OCI-LY3 (cell line): ENCODE results near the gene SLC25A39.
"Not testable (repeated sequence)": the region's sequence is repeated elsewhere in the genome, so short reads cannot be mapped to it uniquely, and the experiment has no call there.

Source experiments
- H2AFZ ChIP-seq: fragments of 200-600, 300-600 bp; shearing (Covaris generic); 2 replicates; pipeline ENCODE4 v1.6.0; 2014; ENCODE audit warnings: antibody characterized with exemption, low read depth, low read length
- H3K27ac ChIP-seq: fragments of 200-600, 300-600 bp; sonication (generic); 2 replicates; pipeline ENCODE4 v1.5.1; 2014; ENCODE audit warnings: mild to moderate bottlenecking, low read length, moderate library complexity, mixed read lengths
- H3K27me3 ChIP-seq: fragments of 200-600, 300-600 bp; sonication (generic); 2 replicates; pipeline ENCODE4 v1.6.1; 2014; ENCODE audit warnings: low read depth, low read length, mixed read lengths
- H3K36me3 ChIP-seq: fragments of 200-600, 300-600 bp; sonication (generic); replicated peaks from 2 replicates; pipeline ENCODE3; 2014; ENCODE audit warnings: low read depth, low read length, mixed read lengths
- H3K4me1 ChIP-seq: fragments of 300-600, 200-600 bp; sonication (generic); 2 replicates; pipeline ENCODE4 v1.6.1; 2014; ENCODE audit warnings: low read length, mixed read lengths
- H3K4me2 ChIP-seq: fragments of 200-600, 300-600 bp; sonication (generic); 2 replicates; pipeline ENCODE4 v1.6.1; 2014; ENCODE audit warnings: low read length, mixed read lengths
- H3K4me3 ChIP-seq: fragments of 300-600, 200-600 bp; sonication (generic); 2 replicates; pipeline ENCODE4 v1.5.1; 2014; ENCODE audit warnings: antibody characterized with exemption, mild to moderate bottlenecking, low read length, moderate library complexity
- H3K79me2 ChIP-seq: fragments of 300-600, 200-600 bp; shearing (Covaris generic); 2 replicates; pipeline ENCODE4 v1.6.1; 2014; ENCODE audit warnings: mild to moderate bottlenecking, low read length, mixed read lengths
- H3K9ac ChIP-seq: fragments of 300-600, 200-600 bp; shearing (Covaris generic); 2 replicates; pipeline ENCODE4 v1.6.0; 2014; ENCODE audit warnings: mild to moderate bottlenecking, low read length, moderate library complexity
- H3K9me3 ChIP-seq: fragments of 200-600, 300-600 bp; shearing (Covaris generic); 2 replicates; pipeline ENCODE4 v1.6.1; 2014; ENCODE audit warnings: low read length, mixed read lengths; ENCODE audit not compliant: insufficient read depth
- H4K20me1 ChIP-seq: fragments of 200-600, 300-600 bp; sonication (generic); 2 replicates; pipeline ENCODE4 v1.6.1; 2016; ENCODE audit warnings: low read length, mixed read lengths; ENCODE audit not compliant: insufficient read depth
- EZH2phosphoT487 ChIP-seq: fragments of 200-600 bp; shearing (Covaris generic); IDR thresholded peaks from 2 replicates; pipeline ENCODE4 v1.6.1; 2018; ENCODE audit warnings: antibody characterized with exemption, mixed run types, low read depth
- TF ChIP-seq, protein P1 (sequence below): fragments of 200-600, 300-600 bp; sonication (generic); IDR thresholded peaks from 2 replicates; pipeline ENCODE4 v1.5.1; 2014; ENCODE audit warnings: antibody characterized with exemption, low read length, low read depth

SLC25A39 gene, protein sequence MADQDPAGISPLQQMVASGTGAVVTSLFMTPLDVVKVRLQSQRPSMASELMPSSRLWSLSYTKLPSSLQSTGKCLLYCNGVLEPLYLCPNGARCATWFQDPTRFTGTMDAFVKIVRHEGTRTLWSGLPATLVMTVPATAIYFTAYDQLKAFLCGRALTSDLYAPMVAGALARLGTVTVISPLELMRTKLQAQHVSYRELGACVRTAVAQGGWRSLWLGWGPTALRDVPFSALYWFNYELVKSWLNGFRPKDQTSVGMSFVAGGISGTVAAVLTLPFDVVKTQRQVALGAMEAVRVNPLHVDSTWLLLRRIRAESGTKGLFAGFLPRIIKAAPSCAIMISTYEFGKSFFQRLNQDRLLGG

DNA sequence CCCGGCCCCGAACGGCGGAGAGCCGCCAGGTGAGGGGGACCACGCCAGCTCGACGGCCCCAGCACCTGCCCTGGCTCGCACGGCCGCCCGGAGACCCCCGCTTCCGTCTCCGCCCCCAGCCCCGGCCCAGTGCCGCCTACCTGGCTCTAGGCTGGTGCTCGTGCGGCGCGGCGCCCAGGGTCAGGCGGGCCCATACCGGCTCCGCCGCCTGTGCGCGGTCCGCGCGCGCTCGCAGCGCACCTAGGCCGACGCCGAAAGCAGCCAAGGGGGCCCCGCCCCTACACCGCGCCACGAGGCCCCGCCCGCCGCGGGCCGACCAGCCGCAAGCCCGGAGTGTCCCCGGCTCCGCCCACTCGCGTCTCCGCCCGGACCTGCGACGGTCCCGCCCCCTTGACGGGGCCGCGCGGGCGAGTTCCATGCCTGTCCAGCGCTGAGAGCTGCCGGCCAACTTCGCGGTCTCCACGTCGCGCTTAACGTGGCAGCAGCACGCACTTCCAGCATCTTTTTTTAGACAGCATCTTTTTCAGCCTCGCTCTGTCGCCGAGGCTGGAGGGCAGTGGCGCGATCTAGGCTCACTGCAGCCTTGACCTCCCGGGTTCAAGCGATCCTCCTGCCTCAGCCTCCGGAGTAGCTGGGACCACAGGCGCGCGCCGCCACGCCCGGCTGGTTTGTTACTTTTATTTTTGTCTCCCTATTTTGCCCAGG, at the start of gene SLC25A39:
Gene SLC25A39, minus strand, starts transcription at position 253 of the 705 bp plus-strand sequence. CDS start 1,261 bp downstream, outside the sequence.
- peaks cover 15% of the 10 kb centered on the region for H3K36me3 ChIP-seq
- H3K4me3 ChIP-seq = peak within 1 kb of the TSS; percentile 87
- peak within 1 kb of the TSS; percentile 93 for H3K27ac ChIP-seq
- H4K20me1 ChIP-seq = no peaks in the 10 kb centered on the region
- peak within 1 kb of the TSS; percentile 97 for H3K9ac ChIP-seq
- peaks cover 33% of the 10 kb centered on the region for H3K79me2 ChIP-seq
- no peaks in the 10 kb centered on the region for H3K27me3 ChIP-seq
- H3K4me1 ChIP-seq = peaks cover 19% of the 10 kb centered on the region
- no peaks in the 10 kb centered on the region for H3K9me3 ChIP-seq
- H3K4me2 ChIP-seq = peak within 1 kb of the TSS; percentile 93
- H2AFZ ChIP-seq = 0 out of 2 replicates have a peak within 1 kb of the TSS, but pooled peaks have one; percentile 47
- no peak for TF ChIP-seq EZH2phosphoT487
- TF ChIP-seq, protein P1, sequence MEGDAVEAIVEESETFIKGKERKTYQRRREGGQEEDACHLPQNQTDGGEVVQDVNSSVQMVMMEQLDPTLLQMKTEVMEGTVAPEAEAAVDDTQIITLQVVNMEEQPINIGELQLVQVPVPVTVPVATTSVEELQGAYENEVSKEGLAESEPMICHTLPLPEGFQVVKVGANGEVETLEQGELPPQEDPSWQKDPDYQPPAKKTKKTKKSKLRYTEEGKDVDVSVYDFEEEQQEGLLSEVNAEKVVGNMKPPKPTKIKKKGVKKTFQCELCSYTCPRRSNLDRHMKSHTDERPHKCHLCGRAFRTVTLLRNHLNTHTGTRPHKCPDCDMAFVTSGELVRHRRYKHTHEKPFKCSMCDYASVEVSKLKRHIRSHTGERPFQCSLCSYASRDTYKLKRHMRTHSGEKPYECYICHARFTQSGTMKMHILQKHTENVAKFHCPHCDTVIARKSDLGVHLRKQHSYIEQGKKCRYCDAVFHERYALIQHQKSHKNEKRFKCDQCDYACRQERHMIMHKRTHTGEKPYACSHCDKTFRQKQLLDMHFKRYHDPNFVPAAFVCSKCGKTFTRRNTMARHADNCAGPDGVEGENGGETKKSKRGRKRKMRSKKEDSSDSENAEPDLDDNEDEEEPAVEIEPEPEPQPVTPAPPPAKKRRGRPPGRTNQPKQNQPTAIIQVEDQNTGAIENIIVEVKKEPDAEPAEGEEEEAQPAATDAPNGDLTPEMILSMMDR = no peak

DNA sequence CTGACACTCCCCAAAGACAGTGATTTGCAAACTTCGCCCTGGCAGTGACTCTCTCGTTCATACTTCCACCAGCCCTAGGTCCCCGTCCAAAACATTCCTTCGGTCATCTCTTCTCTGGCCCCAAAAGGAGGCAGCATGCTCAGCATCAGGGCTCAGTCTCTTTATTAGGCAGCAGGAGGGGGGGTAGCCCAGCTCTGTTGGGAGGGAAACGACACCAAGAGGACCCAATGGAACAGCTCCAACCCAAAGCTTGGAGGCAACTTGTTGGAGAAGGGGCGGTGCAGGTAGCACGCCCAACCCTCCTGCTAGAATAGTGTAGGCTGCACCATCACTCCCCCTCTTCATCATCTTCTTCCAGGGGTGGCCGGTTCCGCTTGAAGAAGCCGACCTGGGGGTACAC, 47.4 kb upstream of the SLC25A39 start:
- no peak for TF ChIP-seq EZH2phosphoT487
- TF ChIP-seq, protein P1 = no peak
- no peaks in the 10 kb centered on the region for H4K20me1 ChIP-seq
- H2AFZ ChIP-seq = no peak overlapping the region
- no peak overlapping the region for H3K4me3 ChIP-seq
- H3K4me1 ChIP-seq = no peaks in the 10 kb centered on the region
- no peaks in the 10 kb centered on the region for H3K79me2 ChIP-seq
- H3K9ac ChIP-seq = no peak overlapping the region
- no peak overlapping the region for H3K27ac ChIP-seq
- H3K4me2 ChIP-seq = no peak overlapping the region
- no peaks in the 10 kb centered on the region for H3K9me3 ChIP-seq
- no peaks in the 10 kb centered on the region for H3K36me3 ChIP-seq
- peaks cover 6% of the 10 kb centered on the region for H3K27me3 ChIP-seq

DNA sequence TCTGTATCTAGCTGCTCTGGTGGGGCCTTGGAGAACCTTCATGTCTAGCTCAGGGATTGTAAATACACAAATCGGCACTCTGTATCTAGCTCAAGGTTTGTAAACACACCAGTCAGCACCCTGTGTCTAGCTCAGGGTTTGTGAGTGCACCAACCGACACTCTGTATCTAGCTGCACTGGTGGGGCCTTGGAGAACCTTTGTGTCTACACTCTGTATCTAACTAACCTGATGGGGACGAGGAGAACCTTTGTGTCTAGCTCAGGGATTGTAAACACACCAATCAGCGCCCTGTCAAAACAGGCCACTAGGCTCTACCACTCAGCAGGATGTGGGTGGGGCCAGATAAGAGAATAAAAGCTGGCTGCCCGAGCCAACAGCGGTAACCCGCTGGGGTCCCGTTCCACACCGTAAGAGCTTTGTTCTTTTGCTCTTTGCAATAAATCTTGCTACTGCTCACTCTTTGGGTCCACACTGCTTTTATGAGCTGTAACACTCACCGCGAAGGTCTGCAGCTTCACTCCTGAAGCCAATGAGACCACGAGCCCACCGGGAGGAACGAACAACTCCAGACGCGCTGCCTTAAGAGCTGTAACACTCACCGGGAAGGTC, 44.9 kb upstream of the SLC25A39 start:
- peaks cover 19% of the 10 kb centered on the region for H3K27me3 ChIP-seq
- H3K9ac ChIP-seq, H4K20me1 ChIP-seq, H3K4me3 ChIP-seq, H3K27ac ChIP-seq, H3K4me2 ChIP-seq, H3K9me3 ChIP-seq, H3K4me1 ChIP-seq, H3K36me3 ChIP-seq, H2AFZ ChIP-seq, H3K79me2 ChIP-seq: not testable (repeated sequence)

DNA sequence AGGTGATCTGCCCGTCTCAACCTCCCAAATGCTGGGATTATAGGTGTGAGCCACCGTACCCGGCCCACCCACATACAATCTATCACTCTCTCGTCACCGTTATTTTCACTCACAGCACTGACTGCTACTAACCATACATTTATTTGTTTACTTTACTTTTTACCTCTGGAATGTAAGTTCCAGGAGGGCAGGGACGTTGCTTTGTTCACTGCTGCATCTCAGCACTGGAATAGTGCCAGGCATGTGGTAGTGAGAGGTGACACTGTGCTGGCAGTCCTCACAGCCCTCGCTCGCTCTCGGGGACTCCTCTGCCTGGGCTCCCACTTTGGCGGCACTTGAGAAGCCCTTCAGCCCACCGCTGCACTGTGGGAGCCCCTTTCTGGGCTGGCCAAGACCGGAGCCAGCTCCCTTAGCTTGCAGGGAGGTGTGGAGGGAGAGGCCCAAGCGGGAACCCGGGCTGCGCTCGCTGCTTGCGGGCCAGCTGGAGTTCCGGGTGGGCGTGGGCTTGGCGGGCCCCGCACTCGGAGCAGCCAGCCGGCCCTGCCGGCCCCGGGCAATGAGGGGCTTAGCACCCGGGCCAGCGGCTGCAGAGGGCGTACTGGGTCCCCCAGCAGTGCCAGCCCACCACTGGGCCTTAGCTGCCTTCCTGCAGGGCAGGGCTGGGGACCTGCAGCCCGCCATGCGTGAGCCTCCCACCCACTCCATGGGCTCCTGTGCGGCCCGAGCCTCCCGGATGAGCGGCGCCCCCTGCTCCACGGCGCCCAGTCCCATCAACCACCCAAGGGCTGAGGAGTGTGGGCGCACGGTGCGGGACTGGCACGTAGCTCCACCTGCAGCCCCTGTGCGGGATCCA, 44.0 kb upstream of the SLC25A39 start:
- not testable (repeated sequence) for H3K4me2 ChIP-seq, H3K4me1 ChIP-seq, H3K9ac ChIP-seq, H3K4me3 ChIP-seq, H3K36me3 ChIP-seq, H3K79me2 ChIP-seq, H3K9me3 ChIP-seq, H4K20me1 ChIP-seq, H3K27ac ChIP-seq, H2AFZ ChIP-seq
- peaks cover 19% of the 10 kb centered on the region for H3K27me3 ChIP-seq
